Stimulated activated effector memory CD8-positive, alpha-beta T cell treated with anti-CD3 and anti-CD28 coated beads, Interleukin-12 subunit alpha, Interleukin-12 subunit beta, amount 100 ng/mL, for 72 hours (primary cell): ENCODE data around the gene DOCK2.
A peak's percentile ranks its signal among the peaks of the same experiment; 100 is the strongest.
"Not testable (repeated sequence)": the region's sequence is repeated elsewhere in the genome, so short reads cannot be mapped to it uniquely, and the experiment has no call there.

Experiments used
- ATAC-seq: fragments of 150-1000 bp; cut with Tn5 transposase; 2 replicates; pipeline ENCODE4 v1.10.0; 2021
- DNase-seq, 2 donors: peaks; one replicate each; pipeline ENCODE4 v3.0.0; 2021 to 2022; ENCODE audit warnings: low spot score in 2 of 2
- H3K27ac Mint-ChIP-seq: one replicate; pipeline ENCODE4 v1.8.0; 2022; ENCODE audit warnings: mild to moderate bottlenecking, mixed read lengths
- H3K36me3 Mint-ChIP-seq: one replicate; pipeline ENCODE4 v1.8.0; 2022; ENCODE audit warnings: mild to moderate bottlenecking, mixed read lengths
- H3K4me1 Mint-ChIP-seq: one replicate; pipeline ENCODE4 v1.8.0; 2022; ENCODE audit warnings: mixed read lengths
- H3K4me3 Mint-ChIP-seq: one replicate; pipeline ENCODE4 v1.8.0; 2022; ENCODE audit warnings: mild to moderate bottlenecking, mixed read lengths
- H3K9me3 Mint-ChIP-seq: one replicate; pipeline ENCODE4 v1.8.0; 2022; ENCODE audit warnings: mixed read lengths

The DOCK2 gene

GRCh38 chr5:169808880-169809279, 171.8 kb downstream of the DOCK2 start:
- H3K4me3 Mint-ChIP-seq, ATAC-seq, H3K9me3 Mint-ChIP-seq, DNase-seq: not testable (repeated sequence)
- Mint-ChIP-seq H3K27ac (peak overlapping the region; percentile 18), H3K4me1 (peaks cover 35% of the 10 kb centered on the region), H3K36me3 (peaks cover 86% of the 10 kb centered on the region)

GRCh38 chr5:169809281-169809680, 172.2 kb downstream of the DOCK2 start:
- Mint-ChIP-seq H3K27ac (peak overlapping the region; percentile 18), H3K4me3 (no peak overlapping the region), H3K4me1 (peaks cover 31% of the 10 kb centered on the region), H3K36me3 (peaks cover 89% of the 10 kb centered on the region), H3K9me3 (no peaks in the 10 kb centered on the region)
- DNase-seq (no peak), ATAC-seq (no peak)

GRCh38 chr5:169810524-169810923, 173.4 kb downstream of the DOCK2 start:
- no peak for DNase-seq
- ATAC-seq, result no peak
- Mint-ChIP-seq H3K27ac (no peak overlapping the region), H3K9me3 (no peaks in the 10 kb centered on the region), H3K4me3 (no peak overlapping the region), H3K36me3 (peaks cover 88% of the 10 kb centered on the region), H3K4me1 (peaks cover 19% of the 10 kb centered on the region)

GRCh38 chr5:169811023-169811422, 173.9 kb downstream of the DOCK2 start:
- Mint-ChIP-seq H3K4me3 (no peak overlapping the region), H3K27ac (no peak overlapping the region), H3K9me3 (no peaks in the 10 kb centered on the region), H3K36me3 (peaks cover 88% of the 10 kb centered on the region), H3K4me1 (peaks cover 15% of the 10 kb centered on the region)
- DNase-seq (no peak), ATAC-seq (no peak)

- DNase-seq, result no peak
- Mint-ChIP-seq H3K4me1 (peaks cover 15% of the 10 kb centered on the region), H3K4me3 (no peak overlapping the region), H3K36me3 (peaks cover 85% of the 10 kb centered on the region), H3K9me3 (no peaks in the 10 kb centered on the region), H3K27ac (no peak overlapping the region)
- ATAC-seq, result no peak
Measured at GRCh38 chr5:169811680-169812079, 174.6 kb downstream of the DOCK2 start.

GRCh38 chr5:169812786-169813185, 175.7 kb downstream of the DOCK2 start:
- peaks cover 76% of the 10 kb centered on the region for H3K36me3 Mint-ChIP-seq
- peaks cover 15% of the 10 kb centered on the region for H3K4me1 Mint-ChIP-seq
- no peaks in the 10 kb centered on the region for H3K9me3 Mint-ChIP-seq
- no peak overlapping the region for H3K4me3 Mint-ChIP-seq
- no peak for DNase-seq
- H3K27ac Mint-ChIP-seq, result no peak overlapping the region
- no peak for ATAC-seq

- Mint-ChIP-seq H3K36me3 (peaks cover 79% of the 10 kb centered on the region), H3K4me1 (peaks cover 15% of the 10 kb centered on the region), H3K4me3 (no peak overlapping the region), H3K9me3 (no peaks in the 10 kb centered on the region), H3K27ac (no peak overlapping the region)
- DNase-seq (no peak), ATAC-seq (no peak)
Measured at GRCh38 chr5:169814045-169814444, 177.0 kb downstream of the DOCK2 start.

- Mint-ChIP-seq H3K4me1 (peaks cover 10% of the 10 kb centered on the region), H3K9me3 (no peaks in the 10 kb centered on the region), H3K27ac (no peak overlapping the region), H3K36me3 (peaks cover 79% of the 10 kb centered on the region), H3K4me3 (no peak overlapping the region)
- ATAC-seq (no peak), DNase-seq (no peak)
Measured at GRCh38 chr5:169814522-169814921, 177.4 kb downstream of the DOCK2 start.

GRCh38 chr5:169817031-169817430, 180.0 kb downstream of the DOCK2 start:
- no peaks in the 10 kb centered on the region for H3K9me3 Mint-ChIP-seq
- H3K36me3 Mint-ChIP-seq, result peaks cover 76% of the 10 kb centered on the region
- no peak for DNase-seq
- no peak overlapping the region for H3K4me3 Mint-ChIP-seq
- H3K4me1 Mint-ChIP-seq, result peaks cover 5% of the 10 kb centered on the region
- H3K27ac Mint-ChIP-seq, result no peak overlapping the region
- ATAC-seq, result no peak

GRCh38 chr5:169826618-169827017, 189.5 kb downstream of the DOCK2 start:
- DNase-seq (no peak), ATAC-seq (no peak)
- peak overlapping the region; percentile 9 for H3K27ac Mint-ChIP-seq
- H3K9me3 Mint-ChIP-seq, result no peaks in the 10 kb centered on the region
- no peak overlapping the region for H3K4me3 Mint-ChIP-seq
- H3K4me1 Mint-ChIP-seq, result peaks cover 24% of the 10 kb centered on the region
- peaks cover 15% of the 10 kb centered on the region for H3K36me3 Mint-ChIP-seq

- peak overlapping the region; percentile 23 for H3K27ac Mint-ChIP-seq
- H3K4me1 Mint-ChIP-seq, result peaks cover 31% of the 10 kb centered on the region
- H3K36me3 Mint-ChIP-seq, result peaks cover 15% of the 10 kb centered on the region
- H3K9me3 Mint-ChIP-seq, result no peaks in the 10 kb centered on the region
- H3K4me3 Mint-ChIP-seq, result no peak overlapping the region
- ATAC-seq (no peak), DNase-seq (no peak)
Measured at GRCh38 chr5:169827769-169828168, 190.7 kb downstream of the DOCK2 start.

- peaks cover 15% of the 10 kb centered on the region for H3K36me3 Mint-ChIP-seq
- DNase-seq (no peak), ATAC-seq (no peak)
- H3K9me3 Mint-ChIP-seq, result no peaks in the 10 kb centered on the region
- H3K4me1 Mint-ChIP-seq, result peaks cover 37% of the 10 kb centered on the region
- peak overlapping the region; percentile 23 for H3K27ac Mint-ChIP-seq
- H3K4me3 Mint-ChIP-seq, result no peak overlapping the region
Measured at GRCh38 chr5:169828385-169828784, 191.3 kb downstream of the DOCK2 start.

- Mint-ChIP-seq H3K36me3 (peaks cover 18% of the 10 kb centered on the region), H3K4me3 (no peak overlapping the region), H3K4me1 (peaks cover 49% of the 10 kb centered on the region), H3K27ac (peak overlapping the region; percentile 24), H3K9me3 (no peaks in the 10 kb centered on the region)
- ATAC-seq (no peak), DNase-seq (no peak)
Measured at GRCh38 chr5:169831331-169831730, 194.3 kb downstream of the DOCK2 start.

GRCh38 chr5:169832304-169832703, 195.2 kb downstream of the DOCK2 start:
- DNase-seq, result no peak
- Mint-ChIP-seq H3K36me3 (peaks cover 14% of the 10 kb centered on the region), H3K4me3 (no peak overlapping the region), H3K4me1 (peaks cover 47% of the 10 kb centered on the region), H3K27ac (peak overlapping the region; percentile 24), H3K9me3 (no peaks in the 10 kb centered on the region)
- no peak for ATAC-seq

GRCh38 chr5:169832845-169833244, 195.8 kb downstream of the DOCK2 start:
- H3K36me3 Mint-ChIP-seq, result peaks cover 10% of the 10 kb centered on the region
- no peak for DNase-seq
- H3K27ac Mint-ChIP-seq, result peak overlapping the region; percentile 24
- H3K4me1 Mint-ChIP-seq, result peaks cover 48% of the 10 kb centered on the region
- ATAC-seq, result peak; percentile 28
- H3K9me3 Mint-ChIP-seq, result no peaks in the 10 kb centered on the region
- no peak overlapping the region for H3K4me3 Mint-ChIP-seq

- Mint-ChIP-seq H3K36me3 (peaks cover 16% of the 10 kb centered on the region), H3K4me1 (peaks cover 48% of the 10 kb centered on the region), H3K27ac (peak overlapping the region; percentile 24)
- not testable (repeated sequence) for H3K9me3 Mint-ChIP-seq, H3K4me3 Mint-ChIP-seq, DNase-seq
- peak; percentile 34 for ATAC-seq
Measured at GRCh38 chr5:169833681-169834292, 196.7 kb downstream of the DOCK2 start.
